Panc1 (cell line): Measurements from ENCODE around the gene HOXB7. TPM values are rescaled to one million over a fixed set of nuclear protein-coding genes. Genes with fewer than 3 reads are reported as not detected.

Experiments
- ATAC-seq: fragments of 200-7000 bp; cut with Tn5 transposase; 2 replicates; pipeline ENCODE4 v1.9.1; 2020; ENCODE audit warnings: mild to moderate bottlenecking, moderate library complexity
- BruUV-seq: library from RNA; stranded (reverse); fragments of 400-500 nt; replicated peaks from 2 replicates; lab custom pipeline; 2021; lab: Mats Ljungman, UMichigan
- CTCF ChIA-PET: fragments of 300-600 bp; sonication (Branson Sonifier 250); formaldehyde crosslinking; loops from one replicate; lab custom pipeline; 2022; ENCODE audit warnings: antibody characterized with exemption; lab: Charles Lee
- POLR2A ChIA-PET: fragments of 300-600 bp; sonication (Branson Sonifier 250); formaldehyde crosslinking; loops from one replicate; lab custom pipeline; 2022; ENCODE audit warnings: antibody characterized with exemption; lab: Charles Lee
- DNase-seq: peaks from one replicate; pipeline ENCODE4 v3.0.0-alpha.2; 2010; ENCODE audit warnings: low read depth, low spot score
- H3K27ac ChIP-seq: 2 replicates; pipeline ENCODE4 v1.5.1; 2011; ENCODE audit warnings: mild to moderate bottlenecking, low read length, inconsistent platforms
- H3K27me3 ChIP-seq: fragments of 200-500 bp; sonication (Bioruptor generic); 2 replicates; pipeline ENCODE4 v1.6.0; 2014; ENCODE audit warnings: low read length, inconsistent platforms; ENCODE audit not compliant: control insufficient read depth, insufficient read depth
- H3K36me3 ChIP-seq: fragments of 200-500 bp; sonication (Bioruptor generic); 2 replicates; pipeline ENCODE4 v1.5.1; 2014; ENCODE audit warnings: inconsistent platforms, mild to moderate bottlenecking, low read length, moderate library complexity; ENCODE audit not compliant: control insufficient read depth, insufficient read depth
- H3K4me1 ChIP-seq: 2 replicates; pipeline ENCODE4 v1.5.1; 2011; ENCODE audit warnings: inconsistent platforms, mild to moderate bottlenecking, low read length, moderate library complexity; ENCODE audit not compliant: control insufficient read depth, insufficient read depth
- H3K4me3 ChIP-seq, 2 experiments: 2 replicates each; pipeline ENCODE4 v1.5.1; 2011 to 2012; ENCODE audit warnings: low read depth in 2 of 2, low read length in 2 of 2, mild to moderate bottlenecking in 2 of 2, inconsistent platforms in 1 of 2, moderate library complexity in 1 of 2
- H3K9me3 ChIP-seq: fragments of 200-500 bp; sonication (Bioruptor generic); 2 replicates; pipeline ENCODE4 v1.5.1; 2014; ENCODE audit warnings: low read depth, mild to moderate bottlenecking, inconsistent platforms, low read length, moderate library complexity; ENCODE audit not compliant: control insufficient read depth, insufficient read depth
- CTCF ChIP-seq: fragments of 450-650 bp; IDR thresholded peaks from 2 replicates; pipeline ENCODE4 v1.5.1; 2017; ENCODE audit warnings: mild to moderate bottlenecking
- POLR2AphosphoS5 ChIP-seq: IDR thresholded peaks from 2 replicates; pipeline ENCODE4 v1.6.1; 2012; ENCODE audit warnings: mild to moderate bottlenecking, low read depth, low read length, moderate library complexity
- SIN3A ChIP-seq: IDR thresholded peaks from 2 replicates; pipeline ENCODE4 v1.6.1; 2012; ENCODE audit warnings: low read depth, mild to moderate bottlenecking, low read length, moderate library complexity, borderline replicate concordance; ENCODE audit not compliant: insufficient read depth
- TCF7L2 ChIP-seq: IDR thresholded peaks from 2 replicates; pipeline ENCODE4 v1.6.1; 2011; ENCODE audit warnings: mild to moderate bottlenecking, low read depth, low read length, inconsistent platforms
- in situ Hi-C: cut with HindIII; loops from 2 replicates; pipeline ENCODE4 v1.10.0; 2016; ENCODE audit warnings: low sequenced_read_pairs, low pct_unique_long_range_greater_than_20kb
- intact Hi-C: fragments of 100-400 bp; cut with micrococcal nuclease; formaldehyde crosslinking; loops from one replicate; pipeline ENCODE4 v1.10.0; 2022; ENCODE audit not compliant: unreplicated experiment
- total RNA-seq: library from RNA; stranded (reverse); gene quantifications from one replicate; pipeline ENCODE4 v1.2.1, GENCODE V29; 2021; ENCODE audit not compliant: unreplicated experiment
- TF ChIP-seq, protein P1 (sequence below), 2 experiments: IDR thresholded peaks; 2 replicates each; pipeline ENCODE4 v1.6.1; 2011 to 2012; ENCODE audit warnings: low read depth in 2 of 2, control low read depth in 1 of 2, low read length in 1 of 2, mild to moderate bottlenecking in 1 of 2, moderate library complexity in 1 of 2; ENCODE audit not compliant: insufficient read depth in 1 of 2

The HOXB7 gene
- total RNA-seq, 1 experiment from 2014 or later: 44.0 TPM

DNA sequence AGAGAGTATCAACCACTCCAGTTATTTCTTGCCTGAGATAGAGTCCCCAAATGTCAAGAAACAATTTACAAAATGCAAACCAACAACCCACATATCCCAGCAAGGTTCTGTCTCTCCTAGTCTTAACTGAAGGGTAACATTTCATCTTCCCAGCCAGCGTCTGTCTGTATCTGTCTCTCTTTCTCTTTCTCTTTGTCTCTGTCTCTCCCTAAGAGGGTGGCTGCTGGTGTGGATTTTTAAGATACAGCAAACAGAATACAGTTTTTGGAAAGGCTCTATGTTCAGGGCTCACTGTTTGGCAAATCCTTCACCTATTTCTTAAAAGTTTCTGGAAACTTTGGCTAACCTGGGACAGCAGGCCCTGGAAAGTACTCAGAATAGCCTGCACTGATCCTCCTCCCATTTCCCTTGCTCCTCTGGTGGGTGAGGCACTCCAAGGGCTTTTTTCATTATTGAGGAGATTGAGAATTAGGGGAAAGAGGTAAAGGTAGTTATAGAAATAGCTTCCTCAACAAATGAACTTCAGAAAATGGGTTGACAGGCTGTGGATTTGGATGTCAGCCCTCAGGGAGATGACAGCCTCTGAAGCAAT lies 38.9 kb downstream of the HOXB7 start:
- TF ChIP-seq CTCF: no peak
- TF ChIP-seq, protein P1, sequence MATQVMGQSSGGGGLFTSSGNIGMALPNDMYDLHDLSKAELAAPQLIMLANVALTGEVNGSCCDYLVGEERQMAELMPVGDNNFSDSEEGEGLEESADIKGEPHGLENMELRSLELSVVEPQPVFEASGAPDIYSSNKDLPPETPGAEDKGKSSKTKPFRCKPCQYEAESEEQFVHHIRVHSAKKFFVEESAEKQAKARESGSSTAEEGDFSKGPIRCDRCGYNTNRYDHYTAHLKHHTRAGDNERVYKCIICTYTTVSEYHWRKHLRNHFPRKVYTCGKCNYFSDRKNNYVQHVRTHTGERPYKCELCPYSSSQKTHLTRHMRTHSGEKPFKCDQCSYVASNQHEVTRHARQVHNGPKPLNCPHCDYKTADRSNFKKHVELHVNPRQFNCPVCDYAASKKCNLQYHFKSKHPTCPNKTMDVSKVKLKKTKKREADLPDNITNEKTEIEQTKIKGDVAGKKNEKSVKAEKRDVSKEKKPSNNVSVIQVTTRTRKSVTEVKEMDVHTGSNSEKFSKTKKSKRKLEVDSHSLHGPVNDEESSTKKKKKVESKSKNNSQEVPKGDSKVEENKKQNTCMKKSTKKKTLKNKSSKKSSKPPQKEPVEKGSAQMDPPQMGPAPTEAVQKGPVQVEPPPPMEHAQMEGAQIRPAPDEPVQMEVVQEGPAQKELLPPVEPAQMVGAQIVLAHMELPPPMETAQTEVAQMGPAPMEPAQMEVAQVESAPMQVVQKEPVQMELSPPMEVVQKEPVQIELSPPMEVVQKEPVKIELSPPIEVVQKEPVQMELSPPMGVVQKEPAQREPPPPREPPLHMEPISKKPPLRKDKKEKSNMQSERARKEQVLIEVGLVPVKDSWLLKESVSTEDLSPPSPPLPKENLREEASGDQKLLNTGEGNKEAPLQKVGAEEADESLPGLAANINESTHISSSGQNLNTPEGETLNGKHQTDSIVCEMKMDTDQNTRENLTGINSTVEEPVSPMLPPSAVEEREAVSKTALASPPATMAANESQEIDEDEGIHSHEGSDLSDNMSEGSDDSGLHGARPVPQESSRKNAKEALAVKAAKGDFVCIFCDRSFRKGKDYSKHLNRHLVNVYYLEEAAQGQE (IDR thresholded peaks at IDR 0.05; ENCODE audit: insufficient read depth in 1 of 2, low read depth in 2 of 2, low read length in 1 of 2): no peak
- TF ChIP-seq POLR2AphosphoS5: no peak; the same call in 1 of the 2 replicates
- TF ChIP-seq SIN3A: no peak
- TF ChIP-seq TCF7L2: no peak
- Histone ChIP-seq H3K9me3 (no peaks in the 10 kb centered on the region), H3K27me3 (no peaks in the 10 kb centered on the region), H3K27ac (peak overlapping the region; percentile 97), H3K4me1 (peaks cover 97% of the 10 kb centered on the region), H3K4me3 (peak overlapping the region; percentile 22 to 99; a peak in 3 of 4 replicates), H3K36me3 (peaks cover 15% of the 10 kb centered on the region)
- intact Hi-C loops: no loop called here
- DNase-seq (no peak), ATAC-seq (no peak; the same call in 1 of the 2 replicates)
- CTCF ChIA-PET: no interaction called here
- BruUV-seq: no TSS peak
- POLR2A ChIA-PET: interaction anchor here (0.7 kb wide), 1 partner anchor 16 kb away, joined by 3 read pairs; no protein-coding TSS in a partner anchor
- in situ Hi-C loops: no loop called here

- Histone ChIP-seq H3K4me3 (peak overlapping the region; percentile 22 to 99), H3K36me3 (peaks cover 14% of the 10 kb centered on the region), H3K27ac (peak overlapping the region; percentile 97), H3K4me1 (peaks cover 99% of the 10 kb centered on the region), H3K27me3 (no peaks in the 10 kb centered on the region), H3K9me3 (no peaks in the 10 kb centered on the region)
- in situ Hi-C loops (no loop called here), intact Hi-C loops (no loop called here)
- ATAC-seq (peak; percentile 17; the same call in 1 of the 2 replicates), DNase-seq (no peak)
- no peak; the same call in 1 of the 2 replicates for TF ChIP-seq POLR2AphosphoS5
- no peak for TF ChIP-seq CTCF
- TF ChIP-seq TCF7L2: peak; percentile 79
- TF ChIP-seq, protein P1 (IDR thresholded peaks at IDR 0.05; ENCODE audit: insufficient read depth in 1 of 2, low read depth in 2 of 2, low read length in 1 of 2): no peak
- TF ChIP-seq SIN3A: peak; percentile 26; the same call in 1 of the 2 replicates
- ChIA-PET POLR2A (no interaction called here), CTCF (no interaction called here)
- BruUV-seq: TSS peak; percentile 0
Measured at GRCh38 chr17:48571024-48571818, 39.6 kb downstream of the HOXB7 start.
